GM19324 (cell line): ENCODE results near the gene EIF3I.

Experiments
- ATAC-seq: cut with Tn5 transposase; IDR thresholded peaks from one replicate; pipeline ENCODE4 v1.9.1; 2021; ENCODE audit warnings: mild to moderate bottlenecking, moderate library complexity; ENCODE audit not compliant: unreplicated experiment, low FRiP score

EIF3I gene

DNA sequence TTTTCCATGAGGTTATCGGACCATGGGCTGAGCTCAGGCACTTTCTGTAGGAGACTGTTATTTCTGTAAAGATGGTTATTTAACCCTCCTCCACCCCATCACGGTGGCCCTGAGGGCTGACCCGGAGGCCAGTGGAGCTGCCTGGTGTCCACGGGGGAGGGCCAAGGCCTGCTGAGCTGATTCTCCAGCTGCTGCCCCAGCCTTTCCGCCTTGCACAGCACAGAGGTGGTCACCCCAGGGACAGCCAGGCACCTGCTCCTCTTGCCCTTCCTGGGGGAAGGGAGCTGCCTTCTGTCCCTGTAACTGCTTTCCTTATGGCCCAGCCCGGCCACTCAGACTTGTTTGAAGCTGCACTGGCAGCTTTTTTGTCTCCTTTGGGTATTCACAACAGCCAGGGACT, 24.4 kb upstream of the EIF3I start:
- no peak for ATAC-seq

DNA sequence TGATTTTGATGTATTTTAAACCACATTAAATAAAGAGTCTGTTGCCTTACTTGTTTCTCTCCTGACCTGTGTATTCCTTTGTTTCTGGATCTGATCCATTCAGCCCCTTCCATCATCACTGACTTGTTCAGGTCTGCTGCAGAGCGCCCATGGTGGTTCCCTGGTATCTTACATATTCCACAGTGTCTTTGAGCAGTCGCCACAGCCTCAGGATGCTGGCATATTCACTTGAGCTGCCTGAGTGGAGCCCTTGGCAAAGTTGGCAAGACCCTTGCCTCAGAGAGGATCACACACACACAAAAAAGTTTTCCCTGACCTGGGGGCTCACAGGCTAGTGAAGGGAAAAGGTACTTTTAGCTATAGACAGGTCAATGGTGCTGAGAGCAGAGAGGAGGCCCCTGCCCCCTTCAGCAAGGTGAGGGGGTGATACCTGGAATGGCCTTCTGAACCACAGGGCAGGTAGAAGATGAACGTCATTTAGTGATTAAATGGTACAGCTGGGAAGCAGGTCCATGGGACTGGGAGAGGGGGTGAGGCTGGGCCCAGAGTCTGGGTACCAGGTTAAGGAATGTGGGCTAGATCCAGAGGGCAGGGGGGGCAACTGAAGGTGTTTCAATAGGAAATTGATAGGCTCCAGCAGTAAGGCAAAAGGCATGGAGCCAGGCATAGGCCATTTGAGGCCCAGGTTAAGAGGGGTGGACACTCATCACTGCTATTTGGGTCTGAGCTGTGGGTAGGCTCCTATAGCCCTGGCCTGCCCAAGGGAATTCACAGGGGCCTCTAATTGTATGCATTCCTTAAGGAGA, 23.8 kb upstream of the EIF3I start:
- no peak for ATAC-seq

DNA sequence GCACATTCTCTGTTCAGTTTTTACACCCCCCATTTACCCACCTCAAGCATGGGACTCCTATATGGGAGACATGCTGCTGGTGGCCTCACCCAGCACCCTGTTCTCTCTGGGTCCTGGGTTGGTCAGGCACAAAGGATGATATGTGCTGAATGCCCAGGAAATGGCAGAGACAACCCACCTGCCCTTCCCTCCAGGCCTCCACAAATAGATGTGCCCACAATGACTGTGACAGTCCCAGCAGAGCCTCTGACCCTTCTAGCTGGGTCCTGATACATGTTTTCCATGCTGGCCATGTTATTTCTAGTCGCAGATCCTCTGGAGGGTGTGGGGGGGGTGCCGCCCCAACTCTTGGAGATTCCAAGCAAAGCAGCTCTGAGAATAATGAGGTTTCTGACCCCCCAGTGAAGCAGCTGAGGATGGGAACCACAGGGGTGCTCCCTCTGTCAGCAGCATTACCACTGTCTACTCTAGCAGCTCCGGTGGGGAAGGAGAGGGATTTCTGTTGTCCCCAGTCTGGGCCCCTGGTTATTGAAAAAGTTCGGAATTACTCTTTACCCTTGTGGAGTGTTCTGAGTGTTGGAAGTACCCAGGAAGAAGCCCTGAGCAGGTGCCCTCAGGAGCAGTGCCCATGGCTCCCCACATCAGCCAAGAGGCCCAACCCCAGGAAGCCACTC, 23.0 kb upstream of the EIF3I start:
- ATAC-seq, result no peak

DNA sequence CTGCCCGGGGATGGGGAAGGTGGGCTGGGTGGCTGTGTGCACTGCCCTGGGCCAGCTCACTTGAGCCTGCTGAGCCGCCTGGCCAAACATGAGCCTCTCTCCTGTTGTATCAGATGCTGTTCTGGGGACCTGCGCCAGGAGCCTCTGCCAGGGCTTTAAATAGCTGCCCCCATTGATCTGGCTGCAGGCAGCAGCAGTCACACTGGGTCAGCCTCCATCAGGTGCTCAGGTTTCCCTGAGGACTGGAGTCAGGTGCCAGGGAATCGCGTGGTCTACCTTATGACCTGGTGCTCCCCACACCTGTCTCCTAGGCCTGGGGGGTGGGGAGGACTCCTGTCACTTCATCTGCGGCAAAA, 22.5 kb upstream of the EIF3I start:
- ATAC-seq, result no peak

DNA sequence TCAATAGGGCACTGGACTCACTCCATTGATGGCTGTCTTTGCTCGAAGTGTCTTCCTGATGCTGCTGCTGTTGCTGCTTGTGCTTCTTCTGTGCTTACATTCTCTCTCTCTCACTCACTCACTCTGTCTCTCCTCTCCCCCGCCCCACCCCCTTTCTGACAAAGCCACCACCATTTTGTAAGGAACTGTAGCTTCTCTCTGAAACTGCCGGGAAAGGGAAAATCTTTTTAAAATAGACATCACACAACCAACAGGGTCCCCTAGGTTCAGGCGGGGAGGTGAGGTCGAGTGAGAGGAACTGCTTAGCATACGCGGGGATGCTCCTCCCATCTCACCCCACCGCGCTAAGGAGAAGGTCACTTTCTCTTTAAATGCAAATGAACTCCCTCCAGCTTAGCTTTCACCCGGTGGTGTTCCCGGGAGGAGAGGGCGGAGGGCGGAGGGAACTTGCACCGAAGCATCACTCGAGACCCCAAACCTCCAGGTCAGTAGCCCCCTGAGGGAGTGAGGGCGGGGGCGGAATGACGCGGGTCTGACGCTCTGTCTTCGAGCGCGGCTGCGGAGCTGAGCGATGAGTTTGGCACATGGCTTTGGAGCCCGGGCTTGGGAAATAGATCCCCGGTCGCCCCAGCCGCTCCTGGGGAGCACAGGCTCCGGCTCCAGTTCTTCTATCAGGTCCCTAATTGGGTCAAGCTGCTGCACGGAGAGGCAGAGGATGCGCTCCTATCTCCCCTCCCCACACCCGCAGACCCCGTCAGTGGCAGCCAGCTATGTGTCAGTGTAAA, 21.8 kb upstream of the EIF3I start, which contains the start of gene CCDC28B:
Gene CCDC28B (plus strand): TSS at position 370 of the 785 bp plus-strand sequence. CDS start 1,341 bp downstream, outside the sequence.
- ATAC-seq, result no peak

DNA sequence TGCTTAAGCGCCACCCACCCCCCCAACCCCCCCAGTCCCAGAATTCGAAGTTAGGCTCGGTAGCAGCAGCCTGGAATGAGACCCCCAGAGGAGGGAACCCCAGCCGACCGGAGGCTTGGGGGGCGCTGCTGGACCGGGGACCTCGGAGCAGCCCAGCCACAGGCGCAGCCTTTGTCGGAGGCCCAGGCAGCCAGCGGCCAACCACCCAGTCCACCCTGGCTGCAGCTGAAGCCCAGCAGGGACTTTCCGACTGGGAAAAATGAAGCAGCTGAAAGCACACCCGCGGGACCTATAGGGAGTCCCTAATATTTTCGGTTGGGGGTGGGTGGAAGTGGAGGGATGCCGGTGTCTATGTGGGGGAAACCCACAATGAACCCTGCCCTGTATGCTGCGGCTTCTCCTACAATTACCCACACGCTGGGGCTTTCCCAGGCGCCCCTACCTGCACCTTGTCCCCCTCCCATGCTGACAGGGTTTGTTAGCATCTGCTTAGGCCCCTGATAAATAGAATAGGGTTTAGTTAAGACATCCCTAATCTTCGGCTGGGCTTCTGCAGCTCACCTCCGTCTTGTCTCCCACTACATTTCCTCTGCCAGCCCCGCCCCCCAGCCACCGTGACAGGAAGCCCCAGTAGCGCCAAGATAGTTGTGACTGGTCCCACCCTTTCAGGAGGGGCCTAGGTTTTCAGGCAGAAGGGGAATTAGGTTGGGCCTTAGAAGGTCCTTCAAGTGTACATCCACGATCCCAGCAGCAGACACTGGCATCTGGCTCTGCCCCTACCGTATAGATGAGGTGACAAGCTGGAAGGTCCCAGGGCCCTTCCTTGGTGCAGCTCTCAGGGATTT, 21.0 kb upstream of the EIF3I start:
- no peak for ATAC-seq

DNA sequence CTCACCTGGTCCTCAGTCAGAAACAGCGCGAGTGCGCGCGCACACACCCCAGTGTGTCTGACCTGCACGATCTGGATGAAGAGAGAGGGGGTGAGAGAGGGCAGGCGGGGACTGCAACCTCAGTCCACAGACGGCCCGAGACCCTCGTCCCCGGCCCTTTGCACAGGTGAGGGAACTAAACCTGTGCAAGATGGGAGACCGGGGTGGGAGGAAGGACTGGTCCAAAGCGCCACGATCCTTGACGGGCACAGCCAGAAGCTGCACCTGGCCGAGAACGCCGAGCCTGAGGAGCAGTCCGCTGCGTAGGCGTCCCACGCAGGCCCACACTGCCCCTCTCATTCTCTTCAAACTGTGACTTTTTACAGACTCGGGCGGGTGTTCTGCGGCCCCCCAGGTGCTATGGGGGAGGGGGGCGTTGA, 17.3 kb upstream of the EIF3I start:
- ATAC-seq, result no peak

DNA sequence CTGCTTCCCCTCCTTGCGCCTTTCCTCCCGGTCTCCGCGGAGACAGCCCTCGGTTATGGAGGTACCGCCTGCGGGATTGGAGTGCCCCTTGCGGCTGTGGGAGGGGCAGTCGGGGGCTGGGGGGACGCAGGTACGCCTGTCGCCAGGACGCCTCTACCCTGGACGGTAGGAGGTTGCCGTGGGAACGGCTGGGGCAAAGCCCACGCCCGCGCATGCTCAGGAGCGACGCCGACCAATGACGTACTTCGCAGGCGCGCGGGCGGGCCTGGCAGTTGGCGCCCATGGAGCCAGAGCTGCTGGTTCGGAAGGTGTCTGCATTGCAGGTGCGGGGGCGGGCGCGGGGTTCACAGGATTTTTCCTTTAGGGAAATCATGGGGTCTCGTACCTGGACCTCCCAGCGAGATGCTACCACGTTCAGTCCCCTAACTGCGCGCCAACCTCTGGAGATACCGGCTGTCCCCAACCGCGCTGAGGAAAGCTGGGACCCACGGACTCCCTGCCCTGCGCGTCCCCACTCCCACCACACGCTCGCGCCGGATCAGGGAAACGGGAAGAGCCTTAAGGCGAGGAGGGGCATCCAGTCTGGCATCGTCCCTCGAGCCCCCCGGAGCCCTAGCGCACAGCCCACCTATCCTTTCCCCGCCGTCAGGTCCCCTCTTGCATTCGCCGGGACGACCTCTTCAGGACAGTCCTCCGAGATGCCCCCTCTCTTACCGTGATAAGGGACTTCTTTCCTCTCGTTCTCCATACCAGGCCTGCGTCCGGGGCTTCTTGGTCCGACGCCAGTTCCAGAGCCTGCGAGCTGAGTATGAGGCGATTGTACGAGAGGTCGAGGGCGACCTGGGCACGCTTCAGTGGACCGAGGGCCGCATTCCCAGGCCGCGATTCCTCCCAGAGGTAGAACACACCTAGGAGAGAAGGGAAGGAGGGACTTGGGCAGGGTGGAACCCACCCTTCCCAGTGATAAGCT, 16.5 kb upstream of the EIF3I start, which contains the start of gene IQCC:
Gene IQCC (plus strand): TSS at position 271 of the 970 bp plus-strand sequence. CDS start 11 bp downstream, at position 282.
- no peak for ATAC-seq

DNA sequence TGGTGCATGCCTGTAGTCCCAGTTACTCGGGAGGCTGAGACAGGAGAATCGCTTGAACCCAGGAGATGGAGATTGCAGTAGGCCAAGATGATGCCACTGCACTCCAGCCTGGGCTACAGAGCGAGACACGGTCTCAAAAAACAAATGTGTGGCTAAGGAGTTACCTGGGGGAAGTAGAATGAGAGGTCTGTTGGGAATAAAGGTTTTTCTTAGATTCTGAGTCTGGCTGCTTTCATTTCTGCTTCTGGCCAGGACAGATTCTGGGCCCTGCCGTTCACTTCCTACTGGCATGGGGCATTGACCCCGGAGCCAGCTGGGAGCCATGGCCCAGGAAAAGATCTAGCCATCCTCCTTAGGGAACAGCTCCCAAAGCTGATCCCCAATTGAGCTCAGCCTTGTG, 13.7 kb upstream of the EIF3I start:
- ATAC-seq, result no peak

DNA sequence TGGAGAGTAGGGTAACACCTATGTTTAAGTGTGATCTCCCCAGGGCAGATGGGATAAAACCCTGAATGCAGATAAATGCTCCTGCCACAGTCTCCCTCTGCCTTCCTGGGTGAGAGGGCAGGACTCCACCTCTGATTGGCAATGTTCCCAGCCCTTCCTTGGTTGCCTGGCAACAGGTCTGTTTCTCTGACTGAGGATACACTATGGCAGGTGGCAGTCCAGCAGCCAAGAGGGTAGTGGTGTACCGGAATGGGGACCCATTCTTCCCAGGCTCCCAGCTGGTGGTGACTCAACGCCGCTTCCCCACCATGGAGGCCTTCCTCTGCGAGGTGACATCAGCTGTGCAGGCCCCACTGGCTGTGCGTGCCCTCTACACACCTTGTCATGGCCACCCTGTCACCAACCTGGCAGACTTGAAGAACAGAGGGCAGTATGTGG, 13.3 kb upstream of the EIF3I start, which contains the start of gene DCDC2B:
Gene DCDC2B (plus strand): TSS at position 199 of the 438 bp plus-strand sequence. CDS start 5 bp downstream, at position 204.
- ATAC-seq, result no peak

DNA sequence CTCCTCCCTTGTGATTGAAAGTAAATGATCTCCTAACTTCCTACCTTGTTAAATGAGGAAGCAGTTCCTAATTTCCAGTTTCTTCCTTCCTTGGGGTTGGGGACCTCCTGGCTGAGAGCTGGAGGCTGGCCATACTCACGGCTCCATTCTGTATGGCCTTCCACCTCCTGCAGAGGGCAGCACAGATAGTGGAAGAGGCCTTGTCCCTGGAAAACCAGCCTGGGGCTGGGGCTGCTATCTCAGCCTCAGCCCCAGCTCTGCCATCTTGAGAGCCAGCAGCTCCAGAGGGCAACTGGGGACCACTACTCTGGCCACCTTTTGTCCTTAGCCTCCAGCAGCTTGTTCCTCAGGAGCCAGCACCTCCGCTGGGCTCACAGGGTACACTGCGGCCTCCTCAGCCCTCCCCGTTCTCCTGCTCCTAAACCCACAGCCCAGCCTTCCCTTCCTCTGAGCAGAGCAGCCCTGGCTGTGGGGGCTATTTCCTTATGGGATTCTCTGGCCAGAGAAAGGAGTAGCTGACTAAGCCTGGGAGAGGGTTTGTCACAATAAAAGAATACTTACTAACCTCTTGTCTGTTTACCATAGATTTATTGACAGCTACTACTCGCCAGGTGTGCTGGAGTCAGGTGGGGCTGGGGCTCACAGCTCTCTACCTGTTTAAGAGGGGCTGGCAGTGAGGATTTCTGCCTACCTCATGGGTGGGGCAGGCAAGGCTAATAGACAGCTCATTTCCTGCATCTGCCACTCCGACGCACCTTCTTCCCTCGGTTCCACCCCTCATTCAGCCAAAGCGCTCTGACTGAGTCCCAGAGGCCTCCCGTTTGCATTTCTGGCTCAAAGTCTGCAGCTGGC, 6.4 kb upstream of the EIF3I start:
- ATAC-seq, result no peak

DNA sequence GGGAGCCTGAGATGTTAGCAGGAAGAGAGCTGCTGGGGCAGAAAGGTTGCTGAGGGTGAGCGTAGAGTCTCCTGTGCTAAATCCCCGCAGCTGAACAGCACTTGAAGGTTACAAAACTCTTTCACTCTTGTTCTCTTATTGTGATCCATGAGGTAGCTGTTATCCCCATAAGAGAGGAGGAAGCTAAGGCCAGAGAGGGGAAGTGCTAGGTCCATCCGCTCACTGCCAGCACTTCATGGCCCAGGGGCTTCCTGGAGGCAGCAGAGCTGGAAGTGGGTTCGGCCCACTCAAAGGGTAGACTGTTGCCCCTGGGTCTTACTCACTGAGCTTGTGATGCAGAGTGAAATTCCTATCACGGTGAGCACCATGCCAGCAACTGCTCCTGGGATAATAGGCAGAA, 5.6 kb upstream of the EIF3I start:
- ATAC-seq, result no peak

DNA sequence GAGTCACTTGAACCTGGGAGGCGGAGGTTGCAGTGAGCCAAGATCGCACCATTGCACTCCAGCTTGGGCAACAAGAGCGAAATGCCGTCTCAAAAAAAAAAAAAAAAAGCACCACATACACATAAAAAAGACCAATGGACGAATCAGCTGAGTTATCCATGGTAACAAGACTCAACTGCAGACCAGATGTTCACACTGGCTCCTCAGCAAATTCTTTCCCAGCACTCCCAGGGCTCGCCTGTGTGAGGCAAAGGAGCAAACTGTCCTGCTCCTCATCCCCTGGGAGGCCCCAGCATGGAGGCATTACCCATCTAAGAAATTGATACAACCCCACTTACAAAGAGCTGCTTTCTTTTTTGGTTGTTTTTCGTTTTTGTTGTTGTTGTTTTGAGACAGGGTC, 3.2 kb upstream of the EIF3I start:
- ATAC-seq, result no peak

DNA sequence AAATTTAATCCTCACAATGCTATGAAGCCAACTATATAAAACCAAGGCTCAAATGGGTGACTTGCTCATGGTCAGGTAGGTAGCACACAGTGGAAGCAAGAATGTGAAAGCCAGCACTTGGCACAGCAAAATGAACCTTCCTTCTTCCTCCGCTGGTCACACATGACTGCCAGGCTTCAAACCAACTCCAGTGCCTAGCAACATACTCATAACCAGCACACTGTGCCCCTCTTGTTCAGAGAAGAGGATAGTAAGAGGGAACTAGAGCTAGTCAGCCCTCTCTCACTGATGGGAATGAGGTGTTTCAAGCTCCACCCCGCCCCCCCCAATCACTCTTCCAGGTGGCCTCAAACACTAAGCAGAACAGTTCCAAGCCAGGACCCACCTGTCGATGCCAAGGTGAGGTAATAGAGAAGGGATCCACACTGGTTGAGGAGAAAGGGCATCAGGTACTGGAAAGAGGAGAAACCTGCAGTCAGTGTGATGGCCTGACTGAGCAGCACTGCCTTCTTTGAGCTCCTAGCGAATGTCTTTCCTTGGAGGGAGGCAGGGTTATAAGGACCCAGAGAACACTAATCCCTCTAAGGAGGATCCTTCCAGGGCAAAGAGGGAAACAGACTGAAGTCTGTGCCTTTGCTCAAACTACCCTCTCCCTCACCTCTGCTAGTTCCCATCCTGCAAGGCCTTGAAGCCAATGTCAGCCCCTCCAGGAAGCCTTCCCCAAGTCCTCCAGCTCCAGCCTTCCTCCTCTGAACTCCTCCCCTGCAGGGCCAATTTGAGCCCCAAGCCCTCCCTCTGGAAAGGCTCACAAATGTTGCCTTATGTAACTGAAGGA, 1.2 kb upstream of the EIF3I start:
- no peak for ATAC-seq

DNA sequence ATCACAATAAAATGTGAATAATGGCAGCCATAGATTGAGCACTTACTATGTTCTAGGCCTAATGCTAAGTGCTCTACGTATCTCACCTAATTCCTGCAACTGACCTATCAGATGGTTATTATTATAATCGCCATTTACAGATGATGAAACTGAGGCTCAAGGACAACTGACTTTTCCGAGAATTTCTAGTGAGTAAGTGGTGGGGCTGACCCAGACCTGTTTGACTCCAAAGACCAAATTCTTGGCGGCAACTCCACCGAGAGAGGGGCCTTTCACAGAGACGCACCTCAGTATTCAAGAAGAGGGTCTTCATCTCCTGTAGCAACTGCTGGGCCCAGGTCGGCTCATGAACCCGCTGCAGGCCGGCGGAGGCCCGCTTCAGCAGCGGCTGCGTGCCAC, 627 bp upstream of the EIF3I start:
- no peak for ATAC-seq

DNA sequence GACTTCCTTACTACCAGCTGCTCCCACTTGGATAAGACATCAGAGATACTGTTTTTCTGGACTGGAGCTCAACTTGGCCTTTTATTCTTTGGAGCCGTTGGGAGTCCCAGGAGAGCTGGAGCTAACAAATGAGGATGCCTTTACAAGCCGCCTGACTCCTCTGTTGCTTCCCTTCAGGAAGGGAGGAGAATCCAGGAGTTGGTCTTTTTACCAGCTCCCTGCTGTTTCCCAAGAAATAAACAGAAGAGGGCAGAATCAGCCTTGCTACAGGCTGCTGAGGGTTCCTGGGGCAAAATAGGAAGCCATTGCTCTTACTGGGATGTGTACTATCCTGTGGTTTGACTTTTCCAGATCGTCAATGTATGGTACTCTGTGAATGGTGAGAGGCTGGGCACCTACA, 1.5 kb downstream of the EIF3I start:
- no peak for ATAC-seq

DNA sequence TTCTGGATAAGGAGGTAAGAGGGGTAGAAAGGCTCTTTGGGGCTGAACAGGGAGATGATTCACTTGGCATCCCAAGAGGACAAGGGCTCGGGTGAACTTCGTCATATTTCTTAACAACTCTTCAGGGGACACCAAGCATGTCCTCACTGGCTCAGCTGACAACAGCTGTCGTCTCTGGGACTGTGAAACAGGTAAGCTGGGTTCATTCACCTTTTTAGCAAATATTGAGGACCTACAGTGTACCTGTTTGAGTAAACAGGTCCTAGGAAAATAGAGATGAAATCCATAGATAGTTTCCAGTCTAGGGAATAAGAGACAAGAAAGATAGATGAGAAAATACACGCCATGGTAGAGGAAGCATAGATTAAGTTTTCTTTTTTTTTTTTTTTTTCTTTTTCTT, 2.1 kb downstream of the EIF3I start:
- no peak for ATAC-seq
